Natural killer cell treated with Interleukin-12 subunit alpha and Interleukin-12 subunit beta and Interleukin-15 and Interleukin-18, amount 100 ng/mL, for 72 hours (primary cell): Measurements from ENCODE around the gene ATP6AP2. TPM values are rescaled to one million over a fixed set of nuclear protein-coding genes. Genes with fewer than 3 reads are reported as not detected.
A peak's percentile ranks its signal among the peaks of the same experiment; 100 is the strongest.
"Not testable (repeated sequence)": the region's sequence is repeated elsewhere in the genome, so short reads cannot be mapped to it uniquely, and the experiment has no call there.

Source experiments
- ATAC-seq, 2 donors: fragments of 150-1000 bp; cut with Tn5 transposase in 1 of 2; sonication (Bioruptor Pico), chemical (Tn5 transposase) in 1 of 2; 2 replicates each; pipeline ENCODE4 v1.10.0; 2021
- DNase-seq: peaks from one replicate; pipeline ENCODE4 v3.0.0; 2022; ENCODE audit warnings: low spot score
- H3K27ac Mint-ChIP-seq, 2 donors: 1 replicate in 1 of 2; 2 replicates in 1 of 2; pipeline ENCODE4 v1.8.0; 2022; ENCODE audit warnings: mixed read lengths in 2 of 2, mild to moderate bottlenecking in 1 of 2, moderate library complexity in 1 of 2
- H3K27me3 Mint-ChIP-seq, 2 donors: 1 replicate in 1 of 2; 2 replicates in 1 of 2; pipeline ENCODE4 v1.8.0; 2022; ENCODE audit warnings: mixed read lengths in 2 of 2
- H3K36me3 Mint-ChIP-seq: one replicate; pipeline ENCODE4 v1.8.0; 2022; ENCODE audit warnings: mixed read lengths
- H3K4me1 Mint-ChIP-seq, 2 donors: 1 replicate in 1 of 2; 2 replicates in 1 of 2; pipeline ENCODE4 v1.8.0; 2022; ENCODE audit warnings: low read depth in 2 of 2, mixed read lengths in 2 of 2, mild to moderate bottlenecking in 1 of 2
- H3K4me3 Mint-ChIP-seq: one replicate; pipeline ENCODE4 v1.8.0; 2022; ENCODE audit warnings: mixed read lengths
- H3K9me3 Mint-ChIP-seq: 2 replicates; pipeline ENCODE4 v1.8.0; 2022; ENCODE audit warnings: mixed read lengths
- total RNA-seq, 2 donors: library from RNA; stranded (reverse); gene quantifications; one replicate each; pipeline ENCODE4 v1.2.3, GENCODE V29; 2022

The ATP6AP2 gene
- total RNA-seq, 2 donors from 2014 or later = 49.5 to 80.0 TPM

DNA sequence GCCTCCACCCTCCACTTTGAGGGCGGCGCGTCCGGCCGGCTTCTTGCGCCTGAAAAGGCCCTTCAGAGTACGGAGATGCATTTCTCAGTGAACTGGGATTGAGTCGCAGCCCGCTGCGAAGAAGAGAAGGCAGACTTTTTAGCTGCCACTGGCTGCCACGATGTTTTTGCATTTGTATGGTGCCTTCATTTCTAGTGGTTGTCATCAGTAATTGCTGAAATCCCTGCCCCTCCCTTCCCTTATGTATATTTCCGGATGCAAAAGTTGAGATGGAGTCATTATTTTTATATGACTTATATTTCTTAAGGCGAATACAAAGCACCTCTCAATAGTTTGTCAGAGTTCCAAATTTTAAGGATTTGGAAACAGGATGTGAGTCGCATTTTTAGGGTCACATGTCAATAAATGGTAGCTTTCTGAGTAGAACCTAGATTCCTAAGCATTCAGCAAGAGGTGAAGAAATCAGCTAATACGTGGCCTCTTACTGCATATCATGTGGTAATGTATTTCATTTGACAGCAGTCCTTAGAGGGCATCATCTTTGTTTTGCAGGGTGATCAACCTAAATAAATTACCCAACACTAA, 658 bp downstream of the ATP6AP2 start:
- DNase-seq (no peak), ATAC-seq (no peak)
- Mint-ChIP-seq H3K9me3 (no peaks in the 10 kb centered on the region), H3K4me3 (peak overlapping the region; percentile 95), H3K27me3 (peaks cover 0 to 19% of the 10 kb centered on the region in 2 donors), H3K27ac (peak overlapping the region; percentile 54 to 88), H3K36me3 (no peaks in the 10 kb centered on the region), H3K4me1 (peaks cover 28 to 32% of the 10 kb centered on the region in 2 donors)

DNA sequence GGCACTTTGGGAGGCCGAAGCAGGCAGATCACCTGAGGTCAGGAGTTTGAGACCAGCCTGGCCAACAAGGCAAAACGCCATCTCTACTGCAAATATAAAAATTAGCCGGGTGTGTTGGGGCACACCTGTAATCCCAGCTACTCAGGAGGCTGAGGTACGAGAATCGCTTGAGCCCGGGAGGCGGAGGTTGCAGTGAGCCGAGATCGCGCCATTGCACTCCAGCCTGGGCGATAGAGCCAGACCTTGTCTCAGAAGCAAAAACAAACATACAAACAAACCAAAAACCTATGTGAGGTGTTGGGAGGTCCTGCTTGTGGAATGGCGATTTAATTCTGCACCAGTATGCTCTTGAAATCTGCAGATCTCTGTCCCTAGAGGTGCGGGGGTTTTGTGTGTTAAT, 1.4 kb downstream of the ATP6AP2 start:
- Mint-ChIP-seq H3K4me3 (peak overlapping the region; percentile 95), H3K27me3 (peaks cover 0 to 19% of the 10 kb centered on the region in 2 donors), H3K4me1 (peaks cover 29 to 32% of the 10 kb centered on the region in 2 donors)
- DNase-seq, H3K9me3 Mint-ChIP-seq, H3K27ac Mint-ChIP-seq, ATAC-seq, H3K36me3 Mint-ChIP-seq: not testable (repeated sequence)

DNA sequence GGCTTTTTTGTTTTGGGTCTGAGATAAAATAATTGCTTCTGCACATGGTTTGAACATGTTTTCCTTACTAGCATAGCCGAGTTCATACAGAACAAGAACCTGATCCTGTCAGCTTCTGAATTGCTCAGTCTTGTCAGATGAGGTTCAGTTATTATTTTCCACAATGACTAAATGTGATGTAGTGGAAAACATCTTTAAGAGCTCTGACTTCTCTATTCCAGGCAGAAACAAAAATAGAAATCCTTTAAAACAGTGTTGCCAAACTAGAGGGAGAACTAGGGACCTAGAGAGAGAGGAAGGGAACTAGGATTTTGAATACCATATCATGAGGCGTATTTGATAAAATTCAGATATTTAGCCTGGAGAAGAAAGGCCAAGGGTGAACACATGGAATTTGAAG, 2.0 kb downstream of the ATP6AP2 start:
- no peaks in the 10 kb centered on the region for H3K9me3 Mint-ChIP-seq
- no peak for ATAC-seq
- peaks cover 0 to 19% of the 10 kb centered on the region in 2 donors for H3K27me3 Mint-ChIP-seq
- no peaks in the 10 kb centered on the region for H3K36me3 Mint-ChIP-seq
- H3K27ac Mint-ChIP-seq = peak overlapping the region in 1 of 2 donors; percentile 31
- peak overlapping the region; percentile 95 for H3K4me3 Mint-ChIP-seq
- no peak for DNase-seq
- H3K4me1 Mint-ChIP-seq = peaks cover 29 to 32% of the 10 kb centered on the region in 2 donors

DNA sequence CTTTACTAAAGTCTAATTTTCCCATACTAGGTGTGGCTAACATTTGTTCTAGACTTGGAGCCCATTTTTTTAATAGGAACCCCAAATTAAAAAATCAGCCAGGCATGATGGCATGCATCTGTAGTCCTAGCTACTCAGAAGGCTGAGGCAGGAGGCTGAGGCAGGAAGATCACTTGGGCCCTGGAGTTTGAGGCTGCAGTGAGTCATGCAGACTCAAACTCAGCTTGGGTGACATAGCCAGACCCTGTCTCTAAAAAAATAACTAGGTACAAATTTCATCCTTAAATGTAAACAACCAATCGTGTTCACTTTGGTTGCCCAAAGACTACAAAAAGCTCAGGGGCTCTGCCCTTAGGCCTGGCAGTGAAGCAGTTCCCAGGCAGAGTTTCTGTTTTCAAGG, 6.9 kb downstream of the ATP6AP2 start:
- DNase-seq, H3K9me3 Mint-ChIP-seq, H3K36me3 Mint-ChIP-seq, H3K4me3 Mint-ChIP-seq, ATAC-seq, H3K27ac Mint-ChIP-seq: not testable (repeated sequence)
- H3K27me3 Mint-ChIP-seq = peaks cover 0 to 11% of the 10 kb centered on the region in 2 donors
- H3K4me1 Mint-ChIP-seq = peaks cover 17 to 20% of the 10 kb centered on the region in 2 donors

DNA sequence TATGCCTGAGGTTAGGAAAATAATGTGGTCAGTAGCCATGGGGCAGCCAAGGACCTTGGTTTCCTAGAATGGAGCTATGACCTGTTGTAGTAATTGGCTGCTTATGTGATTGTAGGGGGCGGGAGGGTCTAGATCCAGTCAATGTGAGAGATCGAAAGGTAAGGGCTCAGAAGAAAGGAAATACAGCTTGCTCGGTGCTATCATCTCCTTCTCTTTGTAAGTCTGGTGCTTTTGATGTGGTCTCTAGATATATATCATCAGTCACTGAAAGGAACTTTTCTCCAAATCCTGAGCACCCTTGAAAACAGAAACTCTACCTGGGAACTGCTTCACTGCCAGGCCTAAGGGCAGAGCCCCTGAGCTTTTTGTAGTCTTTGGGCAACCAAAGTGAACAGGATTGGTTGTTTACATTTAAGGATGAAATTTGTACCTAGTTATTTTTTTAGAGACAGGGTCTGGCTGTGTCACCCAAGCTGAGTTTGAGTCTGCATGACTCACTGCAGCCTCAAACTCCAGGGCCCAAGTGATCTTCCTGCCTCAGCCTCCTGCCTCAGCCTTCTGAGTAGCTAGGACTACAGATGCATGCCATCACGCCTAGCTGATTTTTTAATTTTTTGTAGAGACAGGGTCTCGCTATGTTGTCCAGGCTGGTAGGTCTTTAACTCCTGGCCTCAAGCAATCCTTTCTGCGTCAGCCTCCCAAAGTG, 9.0 kb downstream of the ATP6AP2 start:
- H3K9me3 Mint-ChIP-seq, H3K36me3 Mint-ChIP-seq, DNase-seq, H3K4me3 Mint-ChIP-seq, H3K27ac Mint-ChIP-seq: not testable (repeated sequence)
- H3K4me1 Mint-ChIP-seq = peaks cover 7 to 14% of the 10 kb centered on the region in 2 donors
- H3K27me3 Mint-ChIP-seq = peaks cover 0 to 10% of the 10 kb centered on the region in 2 donors
- ATAC-seq = peak in 1 of 2 donors; percentile 82

DNA sequence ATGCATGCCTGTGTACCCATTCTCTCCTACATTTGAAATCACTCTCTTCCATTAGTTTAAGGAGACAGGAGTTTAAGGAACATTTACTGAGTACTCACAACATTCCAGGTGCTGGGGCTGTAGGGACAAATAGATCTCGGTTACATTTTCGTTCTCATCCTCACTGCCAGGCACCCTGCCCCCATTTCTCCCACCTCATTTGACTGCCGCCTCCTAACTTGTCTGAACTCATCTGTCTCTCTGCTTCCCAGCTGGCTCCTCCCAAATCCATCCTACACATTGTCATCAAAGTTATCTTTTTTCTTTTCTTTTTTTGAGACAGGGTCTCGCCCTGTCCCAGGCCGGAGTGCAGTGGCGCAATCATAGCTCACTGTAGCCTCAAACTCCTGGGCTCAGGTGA, 22.7 kb downstream of the ATP6AP2 start:
- Mint-ChIP-seq H3K4me3 (no peak overlapping the region), H3K4me1 (peaks cover 0 to 2% of the 10 kb centered on the region in 2 donors), H3K27ac (no peak overlapping the region), H3K36me3 (peaks cover 7% of the 10 kb centered on the region), H3K27me3 (no peaks in the 10 kb centered on the region), H3K9me3 (no peaks in the 10 kb centered on the region)
- DNase-seq (no peak), ATAC-seq (no peak)

DNA sequence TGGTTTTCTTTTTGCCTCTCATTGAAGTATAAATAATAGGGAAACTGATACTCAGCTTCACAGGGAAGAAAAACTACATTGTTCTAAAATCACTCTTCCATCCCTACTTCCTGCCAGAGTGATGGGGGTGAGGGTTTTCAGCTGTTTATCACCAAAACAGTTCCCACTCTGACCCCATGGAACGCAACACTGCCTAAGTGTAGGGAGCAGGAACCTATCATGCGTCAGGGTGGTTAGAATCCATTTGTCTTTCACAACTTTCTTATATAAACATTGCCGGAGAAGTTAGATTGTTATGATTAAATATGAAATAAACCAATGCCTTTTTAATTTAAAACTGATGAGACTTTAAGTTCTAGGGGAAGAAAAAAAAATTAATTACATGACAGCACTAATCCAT, 26.6 kb downstream of the ATP6AP2 start:
- H3K4me3 Mint-ChIP-seq = no peak overlapping the region
- no peaks in the 10 kb centered on the region for H3K4me1 Mint-ChIP-seq
- H3K27me3 Mint-ChIP-seq = no peaks in the 10 kb centered on the region
- no peaks in the 10 kb centered on the region for H3K9me3 Mint-ChIP-seq
- H3K36me3 Mint-ChIP-seq = peaks cover 7% of the 10 kb centered on the region
- ATAC-seq = no peak
- DNase-seq = no peak
- no peak overlapping the region for H3K27ac Mint-ChIP-seq

DNA sequence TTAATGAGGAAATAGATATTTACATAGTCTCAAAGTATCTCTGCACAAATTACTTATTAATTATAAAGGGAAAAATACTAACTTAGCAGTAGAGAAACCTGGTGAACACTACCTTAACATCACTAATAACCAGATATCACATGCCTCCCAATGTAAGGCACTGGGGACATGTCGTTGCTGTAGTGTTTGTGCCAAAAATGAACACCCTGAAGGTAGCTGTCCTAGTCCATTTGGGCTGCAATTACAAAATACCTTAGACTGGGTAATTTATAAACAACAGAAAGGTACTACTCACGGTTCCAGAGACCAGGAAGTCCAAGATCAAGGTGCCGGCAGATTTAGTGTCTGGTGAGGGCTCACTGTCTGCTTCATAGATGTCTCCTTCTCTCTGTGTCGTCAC, 31.7 kb downstream of the ATP6AP2 start:
- DNase-seq (no peak), ATAC-seq (no peak)
- no peaks in the 10 kb centered on the region for H3K4me1 Mint-ChIP-seq
- H3K27me3 Mint-ChIP-seq = peaks cover 0 to 2% of the 10 kb centered on the region in 2 donors
- no peaks in the 10 kb centered on the region for H3K36me3 Mint-ChIP-seq
- H3K27ac Mint-ChIP-seq = no peak overlapping the region
- H3K9me3 Mint-ChIP-seq = no peaks in the 10 kb centered on the region
- H3K4me3 Mint-ChIP-seq = no peak overlapping the region

DNA sequence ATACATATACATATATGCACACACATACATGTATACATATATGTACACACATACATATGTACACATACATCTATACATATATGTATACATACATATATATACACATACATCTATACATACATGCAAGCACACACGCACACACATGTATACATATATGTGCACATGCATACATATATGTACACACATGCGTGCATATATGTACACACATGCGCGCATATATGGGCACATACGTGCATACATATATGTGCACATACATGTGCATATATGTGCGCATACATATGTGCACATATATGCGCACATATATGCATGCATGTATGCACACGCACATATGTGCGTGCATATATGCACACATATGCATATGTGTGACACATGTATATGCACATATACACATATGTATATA, 35.2 kb downstream of the ATP6AP2 start:
- no peak for DNase-seq
- H3K27me3 Mint-ChIP-seq = peaks cover 0 to 2% of the 10 kb centered on the region in 2 donors
- H3K4me1 Mint-ChIP-seq = no peaks in the 10 kb centered on the region
- no peak overlapping the region for H3K27ac Mint-ChIP-seq
- H3K4me3 Mint-ChIP-seq = no peak overlapping the region
- no peak for ATAC-seq
- H3K36me3 Mint-ChIP-seq = no peaks in the 10 kb centered on the region
- H3K9me3 Mint-ChIP-seq = no peaks in the 10 kb centered on the region

DNA sequence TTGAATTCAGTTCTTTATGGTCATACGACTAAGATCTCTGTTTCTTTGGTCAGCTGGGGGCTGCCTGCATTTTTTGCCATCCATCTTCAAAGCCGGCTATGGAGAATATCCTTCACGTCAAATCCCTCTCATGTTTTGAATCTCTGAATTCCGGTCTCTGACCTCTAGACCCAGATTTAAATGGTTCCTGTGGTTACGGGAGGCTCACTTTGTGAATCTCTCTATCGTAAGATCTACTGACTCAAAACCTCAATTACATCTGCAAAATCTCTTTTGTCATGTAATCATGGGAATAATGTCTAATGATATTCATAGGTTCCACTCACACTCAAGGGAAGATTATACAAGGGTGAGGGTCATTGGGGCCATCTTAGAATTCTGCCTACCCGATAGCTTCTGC, 36.8 kb downstream of the ATP6AP2 start:
- H3K27me3 Mint-ChIP-seq = peaks cover 0 to 2% of the 10 kb centered on the region in 2 donors
- ATAC-seq = no peak
- no peaks in the 10 kb centered on the region for H3K4me1 Mint-ChIP-seq
- no peaks in the 10 kb centered on the region for H3K9me3 Mint-ChIP-seq
- H3K4me3 Mint-ChIP-seq = no peak overlapping the region
- no peaks in the 10 kb centered on the region for H3K36me3 Mint-ChIP-seq
- H3K27ac Mint-ChIP-seq = no peak overlapping the region
- no peak for DNase-seq

DNA sequence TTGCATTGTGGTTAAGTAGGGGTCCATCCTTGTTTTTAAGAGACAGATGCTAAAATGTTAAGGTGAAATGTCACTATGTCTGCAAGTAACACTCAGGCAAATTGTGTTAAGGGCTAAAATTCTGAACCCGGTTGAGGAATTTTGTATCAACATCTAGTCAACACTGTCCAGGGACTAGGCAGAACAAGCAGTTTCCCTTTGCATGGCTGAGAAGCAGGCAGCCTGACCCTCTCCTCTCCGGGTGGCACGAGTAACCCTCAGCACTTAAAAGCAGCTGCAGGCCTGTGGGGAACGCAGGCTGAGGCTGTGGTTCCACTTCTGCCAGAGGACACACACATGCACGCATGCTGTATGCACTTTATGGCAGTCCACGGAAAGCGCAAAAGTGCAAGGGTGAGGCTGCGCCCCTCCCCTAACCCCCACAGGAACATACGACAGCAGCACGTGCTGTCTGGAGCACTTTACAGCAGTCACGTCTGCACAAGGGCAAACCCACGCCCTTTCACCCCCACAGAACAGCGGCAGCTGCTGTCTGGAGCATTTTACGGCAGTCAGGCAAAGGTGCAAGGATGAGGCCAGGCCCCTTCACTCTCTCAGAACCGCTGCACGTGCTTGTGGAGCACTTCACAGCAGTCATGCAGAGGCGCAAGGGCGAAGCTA, 41.8 kb downstream of the ATP6AP2 start:
- Mint-ChIP-seq H3K36me3 (no peaks in the 10 kb centered on the region), H3K27ac (no peak overlapping the region), H3K4me1 (peaks cover 0 to 5% of the 10 kb centered on the region in 2 donors), H3K4me3 (no peak overlapping the region), H3K27me3 (no peaks in the 10 kb centered on the region), H3K9me3 (no peaks in the 10 kb centered on the region)
- no peak for DNase-seq
- ATAC-seq = peak in 1 of 2 donors; percentile 15

DNA sequence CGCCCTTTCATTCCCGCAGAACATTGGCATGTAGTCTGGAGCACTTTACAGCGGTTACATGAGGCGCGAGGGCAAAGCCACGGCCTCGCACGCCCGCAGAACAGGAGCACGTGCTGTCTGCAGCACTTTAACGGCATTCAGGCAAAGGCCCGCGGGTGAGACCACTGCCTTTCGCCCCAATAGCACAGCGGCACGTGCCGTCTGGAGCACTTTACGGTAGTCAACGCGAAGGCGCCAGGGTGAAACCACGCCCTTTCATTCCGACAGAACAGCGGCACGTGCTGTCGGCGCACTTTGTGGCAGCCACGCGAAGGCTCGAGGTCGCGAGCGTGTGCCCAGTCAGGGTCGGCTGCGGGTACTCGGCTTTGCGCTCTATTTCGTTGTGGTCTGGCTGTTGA, 42.4 kb downstream of the ATP6AP2 start, which contains the start of gene MPC1L:
Gene MPC1L (plus strand): TSS at position 290 of the 398 bp plus-strand sequence. CDS start 138 bp downstream, outside the sequence.
- Mint-ChIP-seq H3K27ac (no peak within 1 kb of the TSS), H3K4me1 (peaks cover 0 to 11% of the 10 kb centered on the region in 2 donors), H3K4me3 (no peak within 1 kb of the TSS)

DNA sequence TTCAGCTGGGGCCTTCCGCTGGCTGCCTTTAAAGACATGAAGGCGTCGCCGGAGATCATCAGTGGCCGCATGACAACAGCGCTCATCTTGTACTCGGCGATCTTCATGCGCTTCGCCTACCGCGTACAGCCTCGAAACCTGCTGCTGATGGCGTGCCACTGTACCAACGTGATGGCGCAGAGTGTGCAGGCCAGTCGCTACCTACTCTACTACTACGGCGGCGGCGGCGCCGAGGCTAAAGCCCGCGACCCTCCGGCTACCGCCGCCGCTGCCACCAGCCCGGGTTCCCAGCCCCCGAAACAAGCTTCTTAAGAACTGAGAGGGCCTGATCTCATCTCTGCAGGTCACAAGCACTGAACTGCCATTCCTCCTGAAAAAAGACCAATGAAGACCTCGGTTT, 42.9 kb downstream of the ATP6AP2 start:
- Mint-ChIP-seq H3K27me3 (no peaks in the 10 kb centered on the region), H3K27ac (no peak overlapping the region), H3K4me3 (no peak overlapping the region), H3K36me3 (no peaks in the 10 kb centered on the region), H3K4me1 (peaks cover 0 to 14% of the 10 kb centered on the region in 2 donors), H3K9me3 (no peaks in the 10 kb centered on the region)
- DNase-seq (no peak), ATAC-seq (no peak)

More for the DNA sequence above, 42.4 kb downstream of the ATP6AP2 start, which contains the start of gene MPC1L:
- ATAC-seq (no peak), DNase-seq (no peak)
- H3K36me3 Mint-ChIP-seq = no peaks in the 10 kb centered on the region
- H3K9me3 Mint-ChIP-seq = no peaks in the 10 kb centered on the region
- H3K27me3 Mint-ChIP-seq = no peaks in the 10 kb centered on the region

DNA sequence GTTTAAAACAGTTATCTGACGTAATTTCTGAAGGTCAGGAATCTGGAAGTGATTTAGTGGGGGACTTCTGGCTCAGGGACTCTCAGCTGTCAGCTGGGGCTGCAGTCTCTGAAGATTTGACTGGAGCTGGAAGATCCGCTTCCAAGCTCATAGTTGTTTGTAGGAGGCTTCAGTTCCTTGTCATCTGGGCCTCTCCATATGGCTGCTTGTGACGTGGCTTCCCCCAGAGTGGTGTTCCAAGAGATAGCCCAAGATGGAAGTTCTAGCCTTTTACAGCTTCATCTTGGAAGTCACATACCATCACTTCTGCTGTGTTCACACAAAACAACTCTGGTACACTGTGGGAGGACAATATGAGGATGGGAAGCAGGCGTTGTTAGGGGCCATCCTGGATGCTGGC, 44.5 kb downstream of the ATP6AP2 start:
- no peak for DNase-seq
- Mint-ChIP-seq H3K4me1 (peaks cover 0 to 14% of the 10 kb centered on the region in 2 donors), H3K9me3 (no peaks in the 10 kb centered on the region), H3K4me3 (no peak overlapping the region), H3K36me3 (no peaks in the 10 kb centered on the region), H3K27me3 (no peaks in the 10 kb centered on the region), H3K27ac (no peak overlapping the region)
- no peak for ATAC-seq
